GM21529 (cell line): Measurements from ENCODE around the gene TTLL6.
"Not testable (repeated sequence)": the region's sequence is repeated elsewhere in the genome, so short reads cannot be mapped to it uniquely, and the experiment has no call there.

Experiments used
- ATAC-seq: cut with Tn5 transposase; IDR thresholded peaks from one replicate; pipeline ENCODE4 v1.9.1; 2021; ENCODE audit not compliant: unreplicated experiment

TTLL6 gene

GRCh38 chr17:48724251-48725003, 92.6 kb downstream of the TTLL6 start:
- no peak for ATAC-seq

GRCh38 chr17:48723423-48724250, 93.4 kb downstream of the TTLL6 start:
- no peak for ATAC-seq

- ATAC-seq, result no peak
Observed at GRCh38 chr17:48722915-48723422, 94.1 kb downstream of the TTLL6 start, which contains the start of gene PRAC2. PRAC2 (plus strand) TSS chr17:48723185; CDS start chr17:48724411, 1,226 bp downstream.

GRCh38 chr17:48722201-48722907, 94.7 kb downstream of the TTLL6 start, which contains the start of gene PRAC1:
PRAC1 (minus strand) TSS chr17:48722518; CDS start chr17:48722392, 126 bp downstream.
- ATAC-seq, result no peak

GRCh38 chr17:48721009-48721402, 96.0 kb downstream of the TTLL6 start:
- no peak for ATAC-seq

- no peak for ATAC-seq
Observed at GRCh38 chr17:48720266-48721008, 96.6 kb downstream of the TTLL6 start.

GRCh38 chr17:48719642-48720265, 97.3 kb downstream of the TTLL6 start:
- ATAC-seq, result no peak

GRCh38 chr17:48718761-48719641, 98.0 kb downstream of the TTLL6 start:
- no peak for ATAC-seq

GRCh38 chr17:48718227-48718760, 98.7 kb downstream of the TTLL6 start:
- ATAC-seq, result no peak

- no peak for ATAC-seq
Observed at GRCh38 chr17:48717367-48718226, 99.4 kb downstream of the TTLL6 start.

- ATAC-seq, result not testable (repeated sequence)
Observed at GRCh38 chr17:48716549-48716948, 100.5 kb downstream of the TTLL6 start.

GRCh38 chr17:48715496-48716399, 101.3 kb downstream of the TTLL6 start:
- ATAC-seq, result no peak
